ENCODE data around the gene CACNA2D3. TPM values are rescaled to one million over a fixed set of nuclear protein-coding genes. Genes with fewer than 3 reads are reported as not detected.

Gene CACNA2D3
- polyA plus RNA-seq, 1 donor, result 1.9 TPM

DNA sequence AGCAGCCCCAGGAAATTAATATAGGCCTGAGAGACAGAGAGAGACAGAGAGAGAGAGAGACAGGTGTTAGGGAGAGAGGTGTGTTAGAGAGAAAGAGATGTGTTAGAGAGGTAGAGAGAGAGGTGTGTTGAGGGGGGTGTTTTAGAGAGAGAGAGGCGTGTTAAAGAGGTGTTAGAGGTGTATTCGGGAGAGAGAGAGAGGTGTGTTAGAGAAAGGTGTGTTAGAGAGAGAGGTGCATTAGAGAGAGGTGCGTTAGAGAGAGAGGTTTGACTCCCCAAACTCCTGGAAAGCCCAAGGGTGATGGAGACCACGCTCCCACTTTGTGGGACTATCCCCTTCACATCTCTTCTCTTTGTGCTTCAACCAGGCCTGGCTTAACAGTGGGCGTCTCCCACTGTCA lies 95.5 kb downstream of the CACNA2D3 start:
- no peak for DNase-seq (ENCODE audit: low read depth)

DNA sequence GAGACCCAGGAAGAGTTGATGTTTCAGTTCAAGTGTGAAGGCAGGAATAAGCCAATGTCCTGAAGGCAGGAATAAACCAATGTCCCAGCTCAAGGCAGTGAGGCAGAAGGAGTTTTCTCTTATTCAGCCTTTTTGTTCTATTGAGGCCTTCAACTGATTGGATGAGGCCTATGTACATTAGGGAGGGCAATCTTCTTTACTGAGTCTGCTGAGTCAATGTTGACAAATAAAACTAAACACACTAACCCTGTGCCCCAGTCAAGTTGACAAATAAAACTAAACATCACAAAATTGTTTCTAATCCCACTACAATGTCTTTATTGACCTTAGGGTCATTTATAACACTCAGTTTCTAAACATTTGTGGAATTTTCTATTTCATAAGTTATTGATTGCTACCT lies 100.0 kb downstream of the CACNA2D3 start:
- no peak for DNase-seq (ENCODE audit: low read depth)

DNA sequence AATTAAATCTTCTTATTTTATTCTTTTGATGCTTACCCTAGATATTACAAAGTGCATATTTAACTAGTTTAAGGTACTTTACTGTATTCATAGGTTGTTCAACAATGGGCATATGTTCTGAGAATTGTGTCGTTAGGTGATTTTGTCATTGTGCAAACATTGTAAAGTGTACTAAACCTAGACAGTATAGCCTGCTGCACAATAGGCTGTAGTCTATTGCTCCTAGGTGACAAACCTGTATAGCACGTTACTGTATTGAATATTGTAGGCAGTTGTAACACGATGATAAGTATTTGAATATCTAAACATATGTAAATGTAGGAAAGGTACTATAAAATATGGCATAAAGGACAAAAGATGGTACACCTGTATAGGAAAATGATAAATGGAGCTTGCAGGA lies 100.7 kb downstream of the CACNA2D3 start:
- no peak for DNase-seq (ENCODE audit: low read depth)

DNA sequence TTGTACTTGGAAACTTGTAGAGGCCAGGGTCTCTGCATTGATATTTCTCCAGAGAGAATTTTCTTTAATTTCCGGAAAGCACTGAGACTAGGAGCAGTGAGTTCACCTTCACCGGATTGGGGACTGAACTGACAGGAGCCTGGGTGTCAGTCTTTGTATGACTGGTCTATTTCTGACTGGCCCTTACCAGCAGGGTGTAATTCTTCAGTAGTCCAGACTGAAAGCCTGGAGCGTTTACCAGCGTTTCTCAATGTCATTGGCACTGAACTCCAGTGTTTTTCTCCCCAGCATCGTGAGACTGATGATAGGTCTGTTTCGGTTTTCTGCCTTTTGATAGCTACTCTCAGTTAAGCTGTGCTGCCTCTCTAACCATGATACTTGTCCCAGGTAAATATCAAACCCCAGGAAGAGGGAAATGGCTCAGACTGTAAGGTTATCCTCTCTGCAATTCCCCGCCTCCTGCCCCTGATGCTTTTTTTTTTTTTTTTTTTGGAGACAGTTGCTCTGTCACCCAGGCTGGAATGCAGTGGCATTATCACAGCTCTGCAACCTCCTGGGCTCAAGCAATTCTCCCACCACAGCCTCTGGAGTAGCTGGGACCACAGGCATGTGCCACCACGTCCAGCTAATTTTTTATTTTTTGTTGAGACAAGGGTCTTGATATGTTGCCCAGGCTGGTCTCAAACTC lies 103.6 kb downstream of the CACNA2D3 start:
- DNase-seq (ENCODE audit: low read depth), result no peak

DNA sequence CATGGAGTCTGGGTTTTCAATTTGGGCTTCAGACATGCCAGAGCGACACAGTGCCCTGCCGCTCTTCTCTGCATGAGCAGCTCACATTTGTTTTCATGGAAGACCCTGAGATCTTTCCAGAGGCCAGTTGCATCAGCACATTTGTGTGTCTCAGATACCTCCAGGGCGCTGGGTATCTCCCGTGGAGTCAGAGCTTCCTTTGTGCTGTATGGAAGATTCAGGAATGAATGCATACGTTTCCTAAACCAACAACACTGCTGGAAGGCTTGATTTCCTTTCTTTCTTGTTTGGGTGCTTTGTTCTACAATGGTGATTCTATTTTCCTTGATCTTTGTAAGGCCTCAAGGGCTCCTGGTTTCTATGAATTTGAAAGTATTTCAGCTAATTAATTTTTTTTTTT lies 106.5 kb downstream of the CACNA2D3 start:
- DNase-seq (ENCODE audit: low read depth), result no peak

DNA sequence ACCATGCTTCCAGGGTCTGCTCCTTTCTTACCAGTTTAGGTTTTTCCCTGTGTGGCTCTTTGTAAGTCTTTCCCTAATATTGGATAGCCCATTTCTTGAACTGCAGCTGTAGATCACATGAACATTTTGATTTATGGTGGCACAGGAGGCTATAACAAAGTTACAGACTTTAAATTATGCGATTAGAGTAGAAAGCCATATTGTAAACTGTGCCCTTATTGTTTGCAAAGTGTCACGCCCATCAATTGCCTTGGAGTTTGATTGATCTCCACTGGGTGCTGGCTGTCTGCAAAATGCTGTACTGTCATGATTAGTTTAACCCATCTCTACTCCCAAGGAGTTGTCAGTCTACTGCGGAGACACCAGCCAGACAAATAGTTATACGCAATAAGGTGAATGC lies 110.3 kb downstream of the CACNA2D3 start:
- no peak for DNase-seq (ENCODE audit: low read depth)

DNA sequence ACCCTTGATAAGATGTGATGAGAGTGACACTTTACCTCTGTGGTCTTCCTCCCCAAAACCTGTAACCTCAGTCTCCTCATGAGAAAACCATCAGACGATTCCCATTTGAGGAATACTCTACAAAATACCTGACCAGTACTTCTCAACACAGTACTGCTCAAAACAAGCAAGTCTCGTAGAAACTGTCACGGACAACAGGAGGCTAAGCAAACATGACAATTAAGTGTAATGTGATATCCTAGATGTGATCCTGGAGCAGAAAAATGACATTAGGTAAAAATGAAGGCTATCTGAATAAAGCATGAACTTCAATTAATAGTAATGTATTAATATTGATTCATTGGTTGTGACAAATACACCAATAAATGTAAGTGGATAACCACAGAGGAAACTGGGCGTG lies 113.6 kb downstream of the CACNA2D3 start:
- DNase-seq (ENCODE audit: low read depth), result no peak

DNA sequence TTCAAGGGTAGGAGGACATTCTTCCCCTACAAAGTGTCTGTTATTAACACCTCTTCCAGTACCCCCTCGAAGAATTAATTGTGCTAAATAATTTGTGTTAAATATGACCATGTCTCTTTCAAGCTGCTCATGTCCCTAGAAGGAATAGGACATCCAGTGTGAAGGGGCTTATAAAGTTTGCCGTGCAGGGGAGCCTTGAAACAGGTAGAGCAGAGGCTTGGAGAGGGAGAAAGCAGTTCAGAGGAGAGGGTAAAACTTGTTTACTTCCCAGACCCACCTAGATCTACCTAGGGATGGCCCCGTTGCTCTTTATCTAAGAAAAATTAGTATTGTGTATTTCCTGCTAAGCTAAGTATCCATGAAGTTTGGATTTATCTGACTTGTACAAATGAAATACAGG lies 114.8 kb downstream of the CACNA2D3 start:
- DNase-seq (ENCODE audit: low read depth), result no peak

DNA sequence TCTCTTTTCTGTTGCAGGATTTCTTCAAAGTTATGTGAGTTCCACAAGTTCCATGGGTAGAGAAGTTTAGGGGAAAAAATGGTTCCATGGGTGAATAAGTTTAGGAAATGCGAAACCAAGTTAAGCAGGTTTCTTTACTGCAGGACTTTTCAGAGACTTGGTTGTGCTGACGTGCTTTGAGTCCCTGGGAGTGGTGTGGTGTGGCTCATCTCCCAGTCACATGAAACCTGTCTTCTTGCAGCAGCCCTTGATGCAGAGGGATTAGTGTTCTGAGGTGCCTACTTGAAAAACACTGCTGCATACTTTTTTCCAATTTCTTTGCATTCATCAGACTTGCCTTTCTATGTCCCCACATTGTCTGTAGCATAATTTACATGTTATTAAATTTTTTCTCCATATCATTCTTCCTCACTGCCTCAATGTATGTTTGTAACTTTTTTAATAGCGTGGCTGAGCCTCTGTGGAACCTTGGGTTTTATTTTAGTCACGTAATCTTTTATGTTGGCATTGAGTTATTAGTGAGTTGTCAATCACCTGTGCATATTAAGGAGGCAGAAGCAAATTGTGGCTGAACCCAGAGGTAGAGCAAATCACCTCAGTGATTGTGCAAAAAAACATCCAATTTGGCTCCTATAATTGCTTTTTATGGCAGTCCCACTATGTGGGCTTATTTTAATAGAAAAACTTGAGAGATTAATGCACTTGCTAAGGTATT lies 115.6 kb downstream of the CACNA2D3 start:
- DNase-seq (ENCODE audit: low read depth), result no peak

DNA sequence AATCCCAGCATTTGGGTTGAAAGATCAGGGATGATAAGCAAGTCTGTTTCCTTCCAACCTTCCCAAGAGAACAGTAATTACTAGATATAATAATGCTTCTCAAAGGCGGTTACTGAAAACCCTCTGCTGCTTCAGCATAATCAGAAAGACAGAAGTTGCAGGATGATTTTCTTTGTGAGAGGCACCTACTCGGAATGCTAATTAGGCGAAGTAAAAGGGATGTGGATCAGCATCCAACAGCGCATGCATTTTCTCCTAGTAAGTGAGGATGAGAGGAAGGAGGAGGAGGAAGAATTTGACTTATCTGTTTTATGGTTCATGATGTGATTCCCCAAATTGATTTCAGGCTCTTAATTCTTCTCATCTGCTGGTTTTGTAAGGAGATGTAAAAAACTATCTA lies 118.0 kb downstream of the CACNA2D3 start:
- no peak for DNase-seq (ENCODE audit: low read depth)

DNA sequence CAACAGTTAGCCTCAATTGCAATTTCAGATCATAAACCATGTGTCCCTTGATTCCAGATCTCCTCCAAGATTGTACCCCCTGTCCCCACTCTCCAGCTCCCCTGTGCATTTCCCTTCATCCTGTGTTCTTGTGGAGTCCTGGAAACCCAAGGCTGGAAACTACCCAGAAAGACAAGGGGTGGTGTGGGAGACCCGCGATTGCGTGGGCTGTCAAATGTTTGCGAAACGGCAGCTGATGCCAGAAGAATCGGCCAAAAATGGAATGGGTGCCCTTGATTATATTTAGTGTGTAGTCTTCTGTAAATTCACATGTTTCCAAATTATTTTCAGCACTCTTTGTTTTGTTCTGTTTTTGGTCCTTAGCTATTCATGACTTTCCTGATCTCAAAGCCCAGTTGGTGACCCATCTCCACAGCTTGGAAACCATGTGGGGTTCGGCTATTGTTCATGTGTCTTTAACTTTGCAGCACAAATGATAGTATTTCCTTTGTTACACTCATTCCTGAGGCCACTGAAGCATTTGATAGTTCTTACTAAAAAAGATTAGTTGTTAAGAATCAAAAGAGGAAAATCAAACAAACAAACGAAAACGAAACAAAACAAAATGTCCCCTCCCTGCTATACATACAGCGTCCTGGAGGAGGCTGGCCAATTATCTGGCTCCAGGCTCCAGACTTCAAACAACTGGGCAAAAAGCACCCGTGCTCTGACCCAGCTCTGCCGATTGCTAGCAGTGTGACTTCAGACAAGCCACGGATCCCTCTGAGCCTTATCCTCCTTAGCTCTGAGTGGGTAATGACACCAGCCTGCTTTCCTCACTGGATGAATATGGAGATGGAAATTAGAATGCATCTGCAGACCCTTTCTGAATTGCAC lies 120.9 kb downstream of the CACNA2D3 start:
- DNase-seq (ENCODE audit: low read depth), result no peak

DNA sequence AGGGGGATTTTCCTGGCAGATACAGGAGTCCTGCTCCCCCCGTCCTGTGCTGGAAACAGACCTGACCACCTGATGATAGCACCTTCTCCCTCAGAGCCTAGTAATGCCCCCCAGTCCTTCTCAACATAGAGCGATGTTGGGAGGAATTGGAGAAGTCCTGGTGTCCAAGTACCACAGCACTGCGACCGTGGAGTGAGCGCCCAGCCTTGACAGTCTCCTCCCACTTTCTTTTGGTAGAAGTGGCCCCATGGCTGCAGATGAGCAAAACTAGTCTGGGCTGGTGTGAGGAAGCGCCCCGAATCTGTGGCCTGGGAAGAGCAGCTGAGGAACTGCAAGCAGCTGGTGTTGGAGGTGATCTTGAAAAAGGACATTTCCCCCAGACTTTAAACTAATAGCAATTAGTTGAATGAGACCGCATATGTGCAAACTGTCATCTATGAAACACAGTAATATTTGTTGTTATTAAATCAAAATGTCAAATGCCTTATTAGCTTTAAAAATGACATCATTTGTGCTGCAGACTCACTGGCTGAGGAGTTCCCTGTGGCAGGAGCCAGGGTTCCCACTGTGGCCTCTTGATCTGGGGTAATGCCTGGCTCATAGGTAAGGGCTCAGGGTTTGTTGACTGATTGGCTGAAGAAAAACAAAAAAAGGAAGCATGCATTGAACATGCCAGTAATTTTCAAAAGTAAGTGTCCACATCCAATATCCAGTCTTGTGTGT lies 121.8 kb downstream of the CACNA2D3 start:
- no peak for DNase-seq (ENCODE audit: low read depth)

DNA sequence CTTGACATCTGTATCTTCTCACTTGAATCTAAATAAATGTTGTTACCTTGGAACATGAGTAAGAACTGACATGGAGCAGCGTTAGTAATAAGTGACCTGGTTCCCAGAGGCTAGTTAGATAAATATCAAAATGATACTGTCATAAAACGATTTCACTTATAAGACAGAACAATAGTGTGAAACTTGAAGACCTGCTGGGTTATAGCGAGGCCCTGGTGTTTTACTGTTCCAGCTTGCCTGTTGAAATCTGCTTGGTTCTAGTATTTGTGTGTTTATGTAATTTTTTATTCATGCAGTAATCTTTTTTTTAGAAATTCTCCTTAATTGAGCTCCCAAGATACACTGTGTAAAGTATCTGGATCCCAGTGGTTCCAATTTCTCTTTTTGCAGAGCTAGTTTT lies 129.4 kb downstream of the CACNA2D3 start:
- no peak for DNase-seq (ENCODE audit: low read depth)

DNA sequence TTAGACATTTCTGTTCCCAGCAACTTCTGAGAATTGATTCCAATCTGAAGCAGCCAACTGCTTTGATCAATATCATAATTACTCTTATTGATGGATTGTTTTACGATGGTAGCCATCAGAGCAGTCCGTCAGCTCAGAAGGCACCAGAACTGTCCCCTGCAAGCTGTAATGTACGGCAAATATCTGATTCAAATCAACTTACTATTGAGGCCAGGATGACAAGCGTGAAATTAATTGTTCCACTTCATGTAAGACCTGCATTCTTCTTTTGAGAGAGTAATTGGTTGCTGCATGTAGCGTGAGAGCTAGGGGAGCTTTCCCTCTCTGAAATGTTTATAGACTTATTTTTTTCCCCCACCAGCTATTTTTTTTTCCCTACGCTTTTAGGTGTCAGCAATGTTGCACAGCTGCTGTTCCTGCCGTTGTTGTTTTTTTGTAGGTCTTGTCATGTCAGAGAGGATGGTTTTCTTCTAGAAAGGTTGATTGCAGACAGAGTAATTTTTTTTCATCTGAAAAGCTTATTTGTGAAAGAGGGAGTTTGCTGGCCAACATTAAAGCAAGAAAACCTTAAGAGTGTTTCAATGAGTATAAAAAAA lies 134.9 kb downstream of the CACNA2D3 start:
- DNase-seq (ENCODE audit: low read depth), result no peak

DNA sequence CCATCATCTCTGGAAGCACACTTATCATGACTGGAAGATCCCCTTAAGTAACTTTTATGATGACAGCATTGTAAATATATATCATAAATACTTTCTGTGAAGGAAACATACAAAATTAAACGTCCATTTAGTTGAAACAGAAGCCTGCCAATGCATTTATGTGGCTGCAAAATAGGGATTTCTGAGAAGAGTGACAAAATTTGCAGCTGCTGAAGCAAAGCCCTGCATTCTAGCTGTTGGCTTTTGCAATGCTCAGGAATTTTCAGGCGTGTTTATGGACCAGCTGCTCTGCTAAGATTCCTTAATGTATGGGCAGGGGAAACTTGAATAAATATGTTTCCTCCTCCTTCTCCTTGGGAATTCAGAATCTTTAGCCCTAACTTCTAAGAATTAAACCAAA lies 137.3 kb downstream of the CACNA2D3 start:
- DNase-seq (ENCODE audit: low read depth), result peak; percentile 11

DNA sequence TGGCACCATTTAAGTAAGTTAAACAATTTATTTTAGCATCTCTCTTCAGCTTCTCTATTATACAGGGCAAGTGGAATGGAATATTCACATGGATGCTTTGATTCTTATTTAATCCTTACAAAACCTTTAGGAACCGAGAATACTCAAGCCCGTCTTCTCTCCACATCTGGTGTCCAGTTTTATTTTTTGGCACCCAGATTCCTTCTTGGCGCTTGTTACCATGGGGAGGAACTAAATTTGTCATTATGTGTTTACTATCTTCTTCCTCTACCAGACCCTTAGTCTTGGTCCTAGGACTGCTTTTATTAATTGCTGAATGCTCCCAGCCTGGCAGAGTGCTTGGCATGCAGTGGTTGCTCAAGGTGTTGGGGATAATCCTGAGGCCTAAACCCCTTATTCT lies 138.8 kb downstream of the CACNA2D3 start:
- peak; percentile 49 for DNase-seq (ENCODE audit: low read depth)

DNA sequence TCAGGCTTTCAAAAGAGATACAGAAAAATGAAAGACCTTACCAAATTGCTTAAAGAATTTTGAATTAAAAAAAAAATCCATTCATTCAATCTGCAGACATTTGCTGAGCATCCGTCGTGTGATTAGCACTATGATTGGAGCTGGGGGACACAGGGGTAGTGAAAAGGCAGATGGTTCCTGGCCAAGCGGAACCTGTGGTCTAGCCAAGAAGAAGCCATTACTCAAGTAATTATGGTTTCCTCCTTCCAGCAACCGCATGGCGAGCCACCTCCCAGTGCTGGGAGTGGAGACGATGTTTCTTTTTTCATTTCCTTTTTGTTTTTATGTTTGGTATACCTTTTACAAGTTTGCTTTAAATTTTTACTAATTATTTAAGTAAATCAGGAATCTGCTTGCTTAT lies 140.2 kb downstream of the CACNA2D3 start:
- no peak for DNase-seq (ENCODE audit: low read depth)

DNA sequence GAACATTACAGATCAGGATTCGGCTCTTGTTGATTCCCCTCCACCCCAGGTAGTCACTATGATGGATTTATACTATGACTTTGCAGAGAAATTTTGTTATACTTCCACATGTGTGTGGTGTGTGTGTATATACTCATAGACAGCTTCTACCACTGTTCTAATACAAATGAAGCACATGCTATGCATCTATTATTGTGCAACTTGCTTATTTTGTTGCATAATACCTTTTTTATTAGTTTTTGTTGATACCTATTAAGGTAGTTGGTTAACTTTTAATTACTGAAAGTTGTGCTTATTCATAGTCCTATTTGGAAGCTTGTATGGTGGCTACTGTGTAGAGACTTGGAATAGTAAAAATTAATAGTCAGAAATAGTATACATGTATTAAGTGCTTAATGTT lies 140.6 kb downstream of the CACNA2D3 start:
- DNase-seq (ENCODE audit: low read depth), result no peak

DNA sequence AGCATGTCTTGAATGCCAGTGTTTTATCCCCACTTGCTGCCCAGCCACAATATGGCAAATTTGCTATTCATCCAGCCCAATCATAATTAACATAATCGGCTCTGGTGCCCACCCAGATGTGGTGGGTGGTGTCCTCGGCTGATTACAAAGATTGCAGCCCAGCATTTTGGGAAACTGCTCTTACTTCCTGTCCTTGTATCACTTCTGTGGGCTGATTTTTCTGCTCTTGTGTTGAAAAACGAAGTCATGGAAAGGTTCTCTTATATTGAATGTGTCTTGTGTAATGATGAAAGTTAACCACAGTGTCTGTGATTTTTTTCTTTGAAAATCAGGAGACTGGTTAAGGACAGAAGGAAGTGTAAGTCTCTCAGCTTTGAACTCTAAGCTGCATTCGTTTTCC lies 141.7 kb downstream of the CACNA2D3 start:
- DNase-seq (ENCODE audit: low read depth), result no peak

DNA sequence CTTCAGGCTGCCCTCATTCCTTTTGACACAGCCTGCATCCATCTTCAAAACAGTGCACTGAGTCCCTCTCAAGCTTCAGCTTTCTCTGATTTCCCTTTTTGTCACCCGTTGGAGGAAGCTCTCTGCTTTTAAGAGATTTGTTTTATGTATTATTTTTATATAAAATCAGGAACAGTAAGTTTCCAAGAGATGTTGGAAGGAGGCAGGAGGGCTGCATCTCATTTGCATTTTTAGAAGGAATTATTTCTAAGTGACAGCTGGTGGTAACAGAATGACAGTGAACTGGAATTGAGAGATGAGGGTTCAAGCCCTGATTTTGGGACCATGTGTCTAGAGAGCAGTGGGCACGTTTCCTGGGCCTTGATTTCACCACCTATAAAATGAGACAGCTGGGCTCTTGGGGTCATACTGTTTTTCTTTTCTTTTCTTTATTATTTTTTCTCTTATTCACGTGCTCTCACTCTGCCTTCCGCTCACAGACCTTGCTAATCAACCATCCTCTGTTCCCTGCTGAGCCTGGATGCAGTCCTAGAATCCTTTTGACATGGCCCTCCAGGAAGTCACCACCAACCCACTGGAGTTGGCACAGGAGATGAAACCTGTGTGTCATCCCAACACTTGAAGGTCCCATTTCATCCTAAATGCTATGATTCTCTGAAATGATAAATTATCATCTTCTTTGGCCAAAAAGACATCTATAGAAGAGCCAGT lies 148.6 kb downstream of the CACNA2D3 start:
- no peak for DNase-seq (ENCODE audit: low read depth)

DNA sequence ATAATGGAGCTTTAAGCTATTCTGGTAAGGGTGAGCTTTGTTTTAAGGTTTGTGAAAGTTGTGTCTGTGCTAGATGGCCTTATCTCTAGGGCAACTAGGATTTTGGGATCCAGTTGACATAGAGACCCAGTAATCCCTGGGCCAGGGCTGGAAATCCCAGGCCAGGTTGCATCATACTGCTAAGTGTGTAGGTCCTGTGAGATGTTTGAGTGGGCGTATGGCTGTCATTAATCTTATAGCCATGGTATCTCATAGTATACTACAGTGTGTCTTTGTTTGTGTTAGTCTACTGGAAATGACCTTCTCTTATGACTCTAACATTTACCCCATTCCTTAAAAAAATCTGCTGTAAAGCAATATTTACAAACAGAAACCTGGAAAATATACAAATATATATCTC lies 151.4 kb downstream of the CACNA2D3 start:
- no peak for DNase-seq (ENCODE audit: low read depth)

All from forelimb muscle (tissue), 1 donor.